Heart left ventricle (tissue), 16 donors: ENCODE data around the gene KRT31. TPM values are rescaled to one million over a fixed set of nuclear protein-coding genes. Genes with fewer than 3 reads are reported as not detected.
A peak's percentile ranks its signal among the peaks of the same experiment; 100 is the strongest.

Experiments used
- ATAC-seq, 4 donors: fragments of 200-7000 bp; cut with Tn5 transposase; one replicate each; pipeline ENCODE4 v1.9.1; 2020 to 2022; ENCODE audit warnings: moderate library complexity in 4 of 4, mild to moderate bottlenecking in 3 of 4, moderate number of reproducible peaks in 1 of 4
- DNase-seq, 5 donors: peaks; one replicate each; pipeline ENCODE4 v3.0.0-alpha.2; 2020
- H3K27ac ChIP-seq, 12 donors: fragments of 200-600 bp; sonication (generic) in 4 of 12; one replicate each; pipeline versions ENCODE4 v1.5.0 to v1.8.0; 2016 to 2022; ENCODE audit warnings: mild to moderate bottlenecking in 2 of 12
- H3K27me3 ChIP-seq, 9 donors: fragments of 200-600 bp; sonication (generic) in 2 of 9; one replicate each; pipeline versions ENCODE4 v1.5.1 to v1.8.0; 2016 to 2022; ENCODE audit warnings: mild to moderate bottlenecking in 3 of 9
- H3K36me3 ChIP-seq, 9 donors: fragments of 200-600 bp; sonication (generic) in 2 of 9; one replicate each; pipeline versions ENCODE4 v1.5.0 to v1.8.0; 2018 to 2022; ENCODE audit warnings: mild to moderate bottlenecking in 2 of 9
- H3K4me1 ChIP-seq, 12 donors: fragments of 200-600 bp; sonication (generic) in 4 of 12; one replicate each; pipeline versions ENCODE4 v1.5.0 to v1.8.0; 2016 to 2022; ENCODE audit warnings: mild to moderate bottlenecking in 3 of 12
- H3K4me3 ChIP-seq, 12 donors: fragments of 200-600 bp; sonication (generic) in 4 of 12; one replicate each; pipeline versions ENCODE4 v1.5.0 to v1.8.0; 2017 to 2022; ENCODE audit warnings: mild to moderate bottlenecking in 9 of 12, moderate library complexity in 4 of 12
- H3K9me3 ChIP-seq, 12 donors: fragments of 200-600 bp; sonication (generic) in 4 of 12; one replicate each; pipeline versions ENCODE4 v1.5.0 to v1.8.0; 2016 to 2022; ENCODE audit warnings: mild to moderate bottlenecking in 1 of 12
- POLR2A ChIP-seq, 2 donors: fragments of 450-650 bp; IDR thresholded peaks; one replicate each; pipeline ENCODE4 v1.6.1; 2017; ENCODE audit warnings: antibody characterized with exemption in 2 of 2, mild to moderate bottlenecking in 2 of 2, moderate library complexity in 2 of 2
- WGBS, 4 donors: extraction: QIAGEN DNeasy Blood & Tissue Kit in 2 of 4; methylation state at CpG; one replicate each; pipeline versions ENCODE4 v1.1.5 to v1.1.7; 2013 to 2018; 5-methylcytosine and 5-hydroxymethylcytosine counted together
- intact Hi-C, 10 donors: fragments of 100-400 bp; cut with DNase I; formaldehyde crosslinking; loops; one replicate each; pipeline versions ENCODE4 v1.11.1 to v1.14.2; 2022
- polyA plus RNA-seq, 2 donors: library from polyadenylated mRNA; stranded (reverse); fragments of 200-250 nt; gene quantifications; one replicate each; pipeline ENCODE4 v1.2.3, GENCODE V29; 2013
- total RNA-seq, 9 donors: library from RNA; depleted of rRNA in 2 of 9; stranded (reverse); fragments of >200 nt in 2 of 9; fragmentation: NEBNext Ultra II Directional in 3 of 9; extraction: Animal tissue kit (Norgen Biotek cat#: 25700) in 3 of 9; gene quantifications; one replicate each; pipeline versions ENCODE4 v1.1.0 to v1.2.4, GENCODE V29; 2016 to 2023
- TF ChIP-seq, protein P1 (sequence below), 12 donors: fragments of 200-600 bp; sonication (generic) in 4 of 12; IDR thresholded peaks; one replicate each; pipeline versions ENCODE4 v1.5.0 to v1.8.0; 2018 to 2022; ENCODE audit warnings: antibody characterized with exemption in 12 of 12, mild to moderate bottlenecking in 5 of 12
- donor health status: ischemic (EF 13 %, LVEDD 7.1; RV severe dilation, severe dysfunction).
- donor health status: healthy with polysubstance abuse.
- donor health status: DM: no; HTN: yes; CAD: no.
- donor health status: DM: no; HTN: no; CAD: no.
- donor health status: ischemic (EF 25% LVEDD 6.9; RV normal size, moderate dysfunction).
- donor health status: ischemic (EF 25% LVEDD 5.7; RV mildly dilated, moderate dysfunction).
- donor health status: healthy.
- donor health status: DM: yes; HTN: yes; CAD: no.
- donor health status: ischemic (EF 35%, LVEDD 5.7; RV mildly dilated, moderate dysfunction).
- donor health status: nonischemic (EF 11% LVEDD 7.7; RV severe dilation, severe dysfunction).
- donor health status: DM: yes; HTN: yes; CAD: no.
- donor health status: PGD.
- donor health status: ischemic (EF 29% LVEDD 5.4; RV normal size, mild dysfunction).
- donor health status: nonischemic (EF 23%, LVEDD 6.1; RV moderate dilation, normal function).

The KRT31 gene
- total and polyA plus RNA-seq, 11 donors = not detected

GRCh38 chr17:41415833-41416335 is 18.5 kb upstream of the KRT31 start:
- no peak for TF ChIP-seq POLR2A (IDR thresholded peaks at IDR 0.05)
- TF ChIP-seq, protein P1, sequence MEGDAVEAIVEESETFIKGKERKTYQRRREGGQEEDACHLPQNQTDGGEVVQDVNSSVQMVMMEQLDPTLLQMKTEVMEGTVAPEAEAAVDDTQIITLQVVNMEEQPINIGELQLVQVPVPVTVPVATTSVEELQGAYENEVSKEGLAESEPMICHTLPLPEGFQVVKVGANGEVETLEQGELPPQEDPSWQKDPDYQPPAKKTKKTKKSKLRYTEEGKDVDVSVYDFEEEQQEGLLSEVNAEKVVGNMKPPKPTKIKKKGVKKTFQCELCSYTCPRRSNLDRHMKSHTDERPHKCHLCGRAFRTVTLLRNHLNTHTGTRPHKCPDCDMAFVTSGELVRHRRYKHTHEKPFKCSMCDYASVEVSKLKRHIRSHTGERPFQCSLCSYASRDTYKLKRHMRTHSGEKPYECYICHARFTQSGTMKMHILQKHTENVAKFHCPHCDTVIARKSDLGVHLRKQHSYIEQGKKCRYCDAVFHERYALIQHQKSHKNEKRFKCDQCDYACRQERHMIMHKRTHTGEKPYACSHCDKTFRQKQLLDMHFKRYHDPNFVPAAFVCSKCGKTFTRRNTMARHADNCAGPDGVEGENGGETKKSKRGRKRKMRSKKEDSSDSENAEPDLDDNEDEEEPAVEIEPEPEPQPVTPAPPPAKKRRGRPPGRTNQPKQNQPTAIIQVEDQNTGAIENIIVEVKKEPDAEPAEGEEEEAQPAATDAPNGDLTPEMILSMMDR (IDR thresholded peaks at IDR 0.05) = no peak
- intact Hi-C loops = no loop called here
- ATAC-seq = peak in 3 of 4 donors; percentile 63 to 71 (median 70)
- Histone ChIP-seq H3K4me3 (no peak overlapping the region), H3K36me3 (no peaks in the 10 kb centered on the region), H3K27ac (peak overlapping the region in 1 of 12 donors; percentile 24), H3K9me3 (no peaks in the 10 kb centered on the region), H3K4me1 (peaks cover 0 to 14% (median 4%) of the 10 kb centered on the region in 12 donors), H3K27me3 (no peaks in the 10 kb centered on the region)
- DNase-seq = peak in 1 of 5 donors; percentile 34
- 56 to 79% (median 60%) methylated on average over 3 of the region's 3 CpGs for WGBS, 4 donors

GRCh38 chr17:41415411-41415810 is 18.0 kb upstream of the KRT31 start:
- no peak for TF ChIP-seq POLR2A (IDR thresholded peaks at IDR 0.05)
- TF ChIP-seq, protein P1 (IDR thresholded peaks at IDR 0.05) = no peak
- H3K4me3 ChIP-seq = no peak overlapping the region
- no peaks in the 10 kb centered on the region for H3K9me3 ChIP-seq
- 77 to 86% (median 79%) methylated on average over 4 of the region's 4 CpGs for WGBS, 4 donors
- no peak overlapping the region for H3K27ac ChIP-seq
- peaks cover 0 to 14% (median 4%) of the 10 kb centered on the region in 12 donors for H3K4me1 ChIP-seq
- DNase-seq (no peak), ATAC-seq (no peak)
- no peaks in the 10 kb centered on the region for H3K27me3 ChIP-seq
- intact Hi-C loops = no loop called here
- no peaks in the 10 kb centered on the region for H3K36me3 ChIP-seq

DNA sequence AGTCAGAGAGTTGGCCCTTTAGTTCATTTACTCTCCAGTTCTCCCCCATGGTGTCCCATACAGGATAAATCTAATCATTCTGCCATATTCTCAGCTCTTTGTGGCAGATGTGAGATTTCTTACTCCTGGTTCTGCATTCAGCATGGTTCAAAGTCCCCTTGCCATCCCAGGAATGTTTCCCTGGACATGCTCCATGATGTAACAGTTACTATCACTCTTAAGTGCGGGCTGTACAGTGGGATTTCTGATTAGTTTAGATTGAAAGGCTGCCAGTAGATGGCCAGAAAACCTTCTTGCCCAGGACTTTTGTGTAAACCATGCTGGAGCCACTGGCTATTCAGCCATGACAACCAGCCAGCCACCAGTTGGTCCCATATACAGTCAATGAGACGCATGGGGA is 16.6 kb upstream of the KRT31 start:
- DNase-seq (no peak), ATAC-seq (no peak)
- Histone ChIP-seq H3K4me1 (peaks cover 0 to 14% (median 4%) of the 10 kb centered on the region in 12 donors), H3K36me3 (no peaks in the 10 kb centered on the region), H3K9me3 (no peaks in the 10 kb centered on the region), H3K27ac (no peak overlapping the region), H3K27me3 (no peaks in the 10 kb centered on the region), H3K4me3 (no peak overlapping the region)
- TF ChIP-seq POLR2A (IDR thresholded peaks at IDR 0.05) = no peak
- TF ChIP-seq, protein P1 (IDR thresholded peaks at IDR 0.05) = no peak
- WGBS, 4 donors = 74 to 88% (median 80%) methylated on average over 2 of the region's 2 CpGs
- intact Hi-C loops = no loop called here

GRCh38 chr17:41413353-41413957 is 16.0 kb upstream of the KRT31 start:
- no peaks in the 10 kb centered on the region for H3K9me3 ChIP-seq
- intact Hi-C loops = no loop called here
- ATAC-seq (no peak), DNase-seq (no peak)
- no peaks in the 10 kb centered on the region for H3K36me3 ChIP-seq
- H3K27me3 ChIP-seq = no peaks in the 10 kb centered on the region
- no peak overlapping the region for H3K27ac ChIP-seq
- H3K4me3 ChIP-seq = no peak overlapping the region
- WGBS, 4 donors = 57 to 69% (median 62%) methylated on average over 5 of the region's 5 CpGs
- peaks cover 0 to 14% (median 4%) of the 10 kb centered on the region in 12 donors for H3K4me1 ChIP-seq
- TF ChIP-seq POLR2A (IDR thresholded peaks at IDR 0.05) = no peak
